ENCODE data around the gene MYZAP. TPM values are rescaled to one million over a fixed set of nuclear protein-coding genes. Genes with fewer than 3 reads are reported as not detected.

MYZAP gene
- polyA plus RNA-seq, 1 of the 3 experiments (the other 2 are of a cell fraction): 0.07 TPM

DNA sequence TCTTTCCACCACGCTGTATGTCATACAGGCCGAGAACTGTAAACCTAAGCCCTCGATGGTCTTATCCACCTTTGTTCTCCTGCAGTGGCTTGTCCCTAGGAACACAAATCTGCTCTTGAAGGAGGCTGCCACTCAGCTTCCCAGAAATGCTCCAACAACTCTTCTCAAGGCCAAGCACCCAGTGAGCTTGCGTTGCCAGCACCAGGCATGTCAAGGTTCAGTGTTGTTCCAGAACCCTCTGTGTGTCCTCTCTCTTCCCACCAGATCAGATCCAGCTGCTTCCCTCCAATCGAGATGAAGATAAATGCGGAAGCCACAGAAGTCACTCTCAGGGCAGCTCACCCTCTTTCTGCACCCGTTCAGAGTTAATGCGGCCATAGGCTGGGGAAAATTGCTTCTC lies 11.3 kb upstream of the MYZAP start:
- H3K79me2 ChIP-seq (ENCODE audit: insufficient read depth): no peaks in the 10 kb centered on the region
- no peaks in the 10 kb centered on the region for H4K20me1 ChIP-seq (ENCODE audit: insufficient read depth)
- H3K4me1 ChIP-seq (ENCODE audit: control insufficient read depth in 1 of 2, insufficient read depth in 2 of 2, low read depth in 1 of 2, low read length in 1 of 2): peaks cover 0 to 4% of the 10 kb centered on the region in 2 experiments; a peak in 1 of 4 replicates
- H3K27me3 ChIP-seq (ENCODE audit: insufficient read depth): no peaks in the 10 kb centered on the region
- no peak for TF ChIP-seq RFX5 (IDR thresholded peaks at IDR 0.05; ENCODE audit: low read length)
- TF ChIP-seq NRF1 (IDR thresholded peaks at IDR 0.05; ENCODE audit: low read depth, low read length): no peak
- no peak for TF ChIP-seq ZBTB33 (IDR thresholded peaks at IDR 0.05; ENCODE audit: borderline replicate concordance, low read depth)
- TF ChIP-seq TCF12 (IDR thresholded peaks at IDR 0.05): no peak
- no peak for TF ChIP-seq CHD2 (IDR thresholded peaks at IDR 0.05; ENCODE audit: low read length, partially characterized antibody)
- no peak for TF ChIP-seq EP300 (IDR thresholded peaks at IDR 0.05; ENCODE audit: borderline replicate concordance in 1 of 2, low read depth in 1 of 2, low read length in 1 of 2)
- no peak for TF ChIP-seq YY1 (IDR thresholded peaks at IDR 0.05; ENCODE audit: low read depth)
- no peak for TF ChIP-seq RCOR1 (IDR thresholded peaks at IDR 0.05; ENCODE audit: low read length)
- TF ChIP-seq SIN3A (IDR thresholded peaks at IDR 0.05; ENCODE audit: borderline replicate concordance, low read depth, low read length): no peak
- TF ChIP-seq SMC3 (IDR thresholded peaks at IDR 0.05; ENCODE audit: low read depth, low read length): no peak
- TF ChIP-seq ELF1 (IDR thresholded peaks at IDR 0.05): no peak
- H3K36me3 ChIP-seq (replicated peaks in 1 of 2; ENCODE audit: control insufficient read depth in 1 of 2, insufficient read depth in 2 of 2, low read length in 1 of 2): no peaks in the 10 kb centered on the region
- DNase-seq: no peak
- H3K4me2 ChIP-seq: no peak overlapping the region
- ChIA-PET POLR2A (no interaction called here), CTCF (interaction anchor here (1.7 to 1.9 kb wide), 2 partner anchors 14 to 21 kb away, joined by 4 to 7 read pairs; no protein-coding TSS in a partner anchor)
- H3F3A ChIP-seq (replicated peaks; ENCODE audit: insufficient read depth): no peaks in the 10 kb centered on the region
- H3K9ac ChIP-seq: no peak overlapping the region
- H3K4me3 ChIP-seq (ENCODE audit: low read depth in 2 of 2, low read length in 1 of 2): no peak overlapping the region
- H2AFZ ChIP-seq (ENCODE audit: low read depth): no peak overlapping the region
- WGBS (ENCODE audit: low lambda C conversion rate): 55% methylated on average over 8 of the region's 8 CpGs
- no peak overlapping the region for H3K27ac ChIP-seq (ENCODE audit: low read depth in 2 of 2, low read length in 1 of 2)
- H3K9me3 ChIP-seq: no peaks in the 10 kb centered on the region
- H3K9me2 ChIP-seq: no peaks in the 10 kb centered on the region

- ChIA-PET POLR2A (no interaction called here), CTCF (interaction anchor here (1.1 to 1.7 kb wide), 2 partner anchors 21 to 74 kb away, joined by 3 to 7 read pairs; no protein-coding TSS in a partner anchor)
- Histone ChIP-seq H3K27me3 (ENCODE audit: insufficient read depth) (no peaks in the 10 kb centered on the region), H3K4me3 (ENCODE audit: low read depth in 2 of 2, low read length in 1 of 2) (no peak overlapping the region), H4K20me1 (ENCODE audit: insufficient read depth) (no peaks in the 10 kb centered on the region), H3K9me3 (no peaks in the 10 kb centered on the region), H3K36me3 (replicated peaks in 1 of 2; ENCODE audit: control insufficient read depth in 1 of 2, insufficient read depth in 2 of 2, low read length in 1 of 2) (no peaks in the 10 kb centered on the region), H3K4me2 (no peak overlapping the region), H3F3A (replicated peaks; ENCODE audit: insufficient read depth) (no peaks in the 10 kb centered on the region), H3K9ac (no peak overlapping the region), H3K9me2 (no peaks in the 10 kb centered on the region), H3K79me2 (ENCODE audit: insufficient read depth) (no peaks in the 10 kb centered on the region), H3K4me1 (ENCODE audit: control insufficient read depth in 1 of 2, insufficient read depth in 2 of 2, low read depth in 1 of 2, low read length in 1 of 2) (peaks cover 0 to 4% of the 10 kb centered on the region in 2 experiments; a peak in 1 of 4 replicates), H2AFZ (ENCODE audit: low read depth) (no peak overlapping the region), H3K27ac (ENCODE audit: low read depth in 2 of 2, low read length in 1 of 2) (no peak overlapping the region)
- 66% methylated on average over 5 of the region's 5 CpGs for WGBS (ENCODE audit: low lambda C conversion rate)
- no peak for DNase-seq
- TF ChIP-seq TCF12 (IDR thresholded peaks at IDR 0.05) (no peak), RCOR1 (IDR thresholded peaks at IDR 0.05; ENCODE audit: low read length) (no peak), TEAD4 (IDR thresholded peaks at IDR 0.05; ENCODE audit: borderline replicate concordance, insufficient read depth) (no peak), RFX5 (IDR thresholded peaks at IDR 0.05; ENCODE audit: low read length) (no peak), MXI1 (IDR thresholded peaks at IDR 0.05; ENCODE audit: low read depth, low read length) (no peak), PBX3 (IDR thresholded peaks at IDR 0.05) (no peak), RAD21 (IDR thresholded peaks at IDR 0.05; ENCODE audit: low read length) (no peak), CHD2 (IDR thresholded peaks at IDR 0.05; ENCODE audit: low read length, partially characterized antibody) (no peak), JUND (IDR thresholded peaks at IDR 0.05) (no peak), RXRA (IDR thresholded peaks at IDR 0.05; ENCODE audit: borderline replicate concordance, low read depth) (no peak)
- TF ChIP-seq, protein P1, sequence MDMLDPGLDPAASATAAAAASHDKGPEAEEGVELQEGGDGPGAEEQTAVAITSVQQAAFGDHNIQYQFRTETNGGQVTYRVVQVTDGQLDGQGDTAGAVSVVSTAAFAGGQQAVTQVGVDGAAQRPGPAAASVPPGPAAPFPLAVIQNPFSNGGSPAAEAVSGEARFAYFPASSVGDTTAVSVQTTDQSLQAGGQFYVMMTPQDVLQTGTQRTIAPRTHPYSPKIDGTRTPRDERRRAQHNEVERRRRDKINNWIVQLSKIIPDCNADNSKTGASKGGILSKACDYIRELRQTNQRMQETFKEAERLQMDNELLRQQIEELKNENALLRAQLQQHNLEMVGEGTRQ (IDR thresholded peaks at IDR 0.05; ENCODE audit: borderline replicate concordance, low read depth, low read length): no peak
- TF ChIP-seq, protein P2, sequence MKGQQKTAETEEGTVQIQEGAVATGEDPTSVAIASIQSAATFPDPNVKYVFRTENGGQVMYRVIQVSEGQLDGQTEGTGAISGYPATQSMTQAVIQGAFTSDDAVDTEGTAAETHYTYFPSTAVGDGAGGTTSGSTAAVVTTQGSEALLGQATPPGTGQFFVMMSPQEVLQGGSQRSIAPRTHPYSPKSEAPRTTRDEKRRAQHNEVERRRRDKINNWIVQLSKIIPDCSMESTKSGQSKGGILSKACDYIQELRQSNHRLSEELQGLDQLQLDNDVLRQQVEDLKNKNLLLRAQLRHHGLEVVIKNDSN (IDR thresholded peaks at IDR 0.05; ENCODE audit: borderline replicate concordance, low read depth): no peak
These were observed 10.8 kb upstream of the MYZAP start for GRCh38 chr15:57580866-57581265.

Measured in SK-N-SH (cell line).